ENCODE results near the gene IQGAP2.

IQGAP2 gene

GRCh38 chr5:76552546-76552945, 149.5 kb downstream of the IQGAP2 start:
- no peak overlapping the region for H3K4me3 Mint-ChIP-seq
- peaks cover 53% of the 10 kb centered on the region for H3K4me1 Mint-ChIP-seq
- ATAC-seq, result no peak
- H3K9me3 Mint-ChIP-seq, result no peaks in the 10 kb centered on the region
- H3K27ac Mint-ChIP-seq, result no peak overlapping the region
- no peaks in the 10 kb centered on the region for H3K27me3 Mint-ChIP-seq
- no peak for DNase-seq

- Mint-ChIP-seq H3K9me3 (no peaks in the 10 kb centered on the region), H3K4me3 (no peak overlapping the region), H3K27me3 (no peaks in the 10 kb centered on the region), H3K27ac (no peak overlapping the region), H3K4me1 (peaks cover 46% of the 10 kb centered on the region)
- ATAC-seq, result no peak
- no peak for DNase-seq
Observed at GRCh38 chr5:76553251-76553650, 150.2 kb downstream of the IQGAP2 start.

- Mint-ChIP-seq H3K4me1 (peaks cover 27% of the 10 kb centered on the region), H3K9me3 (no peaks in the 10 kb centered on the region), H3K27me3 (no peaks in the 10 kb centered on the region), H3K27ac (no peak overlapping the region), H3K4me3 (no peak overlapping the region)
- peak; percentile 39 for ATAC-seq
- no peak for DNase-seq
Observed at GRCh38 chr5:76555114-76555513, 152.0 kb downstream of the IQGAP2 start.

GRCh38 chr5:76555717-76556116, 152.6 kb downstream of the IQGAP2 start:
- Mint-ChIP-seq H3K27me3 (no peaks in the 10 kb centered on the region), H3K27ac (peak overlapping the region in 1 of 2 donors; percentile 53), H3K4me3 (no peak overlapping the region), H3K4me1 (peaks cover 27% of the 10 kb centered on the region), H3K9me3 (no peaks in the 10 kb centered on the region)
- ATAC-seq (no peak), DNase-seq (no peak)

GRCh38 chr5:76556511-76557221, 153.6 kb downstream of the IQGAP2 start:
- DNase-seq (no peak), ATAC-seq (peak; percentile 55)
- Mint-ChIP-seq H3K4me3 (no peak overlapping the region), H3K27me3 (no peaks in the 10 kb centered on the region), H3K27ac (no peak overlapping the region), H3K4me1 (peaks cover 27% of the 10 kb centered on the region), H3K9me3 (no peaks in the 10 kb centered on the region)

- ATAC-seq (no peak), DNase-seq (no peak)
- no peak overlapping the region for H3K4me3 Mint-ChIP-seq
- no peak overlapping the region for H3K27ac Mint-ChIP-seq
- no peaks in the 10 kb centered on the region for H3K9me3 Mint-ChIP-seq
- H3K4me1 Mint-ChIP-seq, result peaks cover 14% of the 10 kb centered on the region
- no peaks in the 10 kb centered on the region for H3K27me3 Mint-ChIP-seq
Observed at GRCh38 chr5:76560952-76561891, 158.1 kb downstream of the IQGAP2 start.

GRCh38 chr5:76561959-76562358, 158.9 kb downstream of the IQGAP2 start:
- no peak for ATAC-seq
- H3K27ac Mint-ChIP-seq, result no peak overlapping the region

GRCh38 chr5:76565009-76565408, 161.9 kb downstream of the IQGAP2 start:
- Mint-ChIP-seq H3K4me3 (no peak overlapping the region), H3K4me1 (peaks cover 6% of the 10 kb centered on the region), H3K9me3 (no peaks in the 10 kb centered on the region), H3K27me3 (no peaks in the 10 kb centered on the region), H3K27ac (no peak overlapping the region)
- ATAC-seq (no peak), DNase-seq (no peak)

More at GRCh38 chr5:76561959-76562358, 158.9 kb downstream of the IQGAP2 start:
- no peaks in the 10 kb centered on the region for H3K27me3 Mint-ChIP-seq
- no peak for DNase-seq
- no peaks in the 10 kb centered on the region for H3K9me3 Mint-ChIP-seq
- no peak overlapping the region for H3K4me3 Mint-ChIP-seq
- H3K4me1 Mint-ChIP-seq, result peaks cover 6% of the 10 kb centered on the region

- Mint-ChIP-seq H3K4me3 (no peak overlapping the region), H3K9me3 (no peaks in the 10 kb centered on the region), H3K27ac (no peak overlapping the region), H3K4me1 (no peaks in the 10 kb centered on the region), H3K27me3 (no peaks in the 10 kb centered on the region)
- ATAC-seq, result no peak
- no peak for DNase-seq
Observed at GRCh38 chr5:76570153-76570552, 167.1 kb downstream of the IQGAP2 start.

- Mint-ChIP-seq H3K9me3 (no peaks in the 10 kb centered on the region), H3K4me3 (no peak overlapping the region), H3K27me3 (no peaks in the 10 kb centered on the region), H3K27ac (peak overlapping the region in 1 of 2 donors; percentile 8), H3K4me1 (no peaks in the 10 kb centered on the region)
- ATAC-seq (no peak), DNase-seq (no peak)
Observed at GRCh38 chr5:76571559-76571958, 168.5 kb downstream of the IQGAP2 start.

GRCh38 chr5:76576450-76576849, 173.4 kb downstream of the IQGAP2 start:
- no peak overlapping the region for H3K4me3 Mint-ChIP-seq
- no peak overlapping the region for H3K27ac Mint-ChIP-seq
- no peaks in the 10 kb centered on the region for H3K9me3 Mint-ChIP-seq
- no peaks in the 10 kb centered on the region for H3K4me1 Mint-ChIP-seq
- no peaks in the 10 kb centered on the region for H3K27me3 Mint-ChIP-seq
- ATAC-seq (no peak), DNase-seq (no peak)

GRCh38 chr5:76576996-76577395, 173.9 kb downstream of the IQGAP2 start:
- no peak for DNase-seq
- Mint-ChIP-seq H3K27ac (no peak overlapping the region), H3K4me1 (peaks cover 4% of the 10 kb centered on the region), H3K27me3 (no peaks in the 10 kb centered on the region), H3K9me3 (no peaks in the 10 kb centered on the region), H3K4me3 (no peak overlapping the region)
- no peak for ATAC-seq

GRCh38 chr5:76579166-76579937, 176.3 kb downstream of the IQGAP2 start:
- no peaks in the 10 kb centered on the region for H3K9me3 Mint-ChIP-seq
- H3K27ac Mint-ChIP-seq, result no peak overlapping the region
- H3K4me3 Mint-ChIP-seq, result no peak overlapping the region
- ATAC-seq (no peak), DNase-seq (no peak)
- H3K4me1 Mint-ChIP-seq, result peaks cover 12% of the 10 kb centered on the region
- no peaks in the 10 kb centered on the region for H3K27me3 Mint-ChIP-seq

- Mint-ChIP-seq H3K4me3 (no peak overlapping the region), H3K9me3 (no peaks in the 10 kb centered on the region), H3K4me1 (peaks cover 12% of the 10 kb centered on the region), H3K27ac (no peak overlapping the region), H3K27me3 (no peaks in the 10 kb centered on the region)
- ATAC-seq, result no peak
- DNase-seq, result no peak
Observed at GRCh38 chr5:76580981-76581380, 177.9 kb downstream of the IQGAP2 start.

- DNase-seq, result peak in 1 of 2 donors; percentile 29
- Mint-ChIP-seq H3K9me3 (no peaks in the 10 kb centered on the region), H3K4me3 (no peak overlapping the region), H3K27me3 (no peaks in the 10 kb centered on the region), H3K4me1 (peaks cover 12% of the 10 kb centered on the region), H3K27ac (no peak overlapping the region)
- ATAC-seq, result peak; percentile 91
Observed at GRCh38 chr5:76582230-76583162, 179.4 kb downstream of the IQGAP2 start.
